C4-2B (cell line): Measurements from ENCODE around the gene NRXN3.

Experiments used
- CTCF ChIP-seq: fragments of 450-650 bp; conservative IDR thresholded peaks from 2 replicates; pipeline ENCODE4 v1.5.1; 2017; ENCODE audit warnings: mild to moderate bottlenecking
- ZFX ChIP-seq: fragments of 450-650 bp; IDR thresholded peaks from 2 replicates; pipeline ENCODE4 v1.6.1; 2017

DNA sequence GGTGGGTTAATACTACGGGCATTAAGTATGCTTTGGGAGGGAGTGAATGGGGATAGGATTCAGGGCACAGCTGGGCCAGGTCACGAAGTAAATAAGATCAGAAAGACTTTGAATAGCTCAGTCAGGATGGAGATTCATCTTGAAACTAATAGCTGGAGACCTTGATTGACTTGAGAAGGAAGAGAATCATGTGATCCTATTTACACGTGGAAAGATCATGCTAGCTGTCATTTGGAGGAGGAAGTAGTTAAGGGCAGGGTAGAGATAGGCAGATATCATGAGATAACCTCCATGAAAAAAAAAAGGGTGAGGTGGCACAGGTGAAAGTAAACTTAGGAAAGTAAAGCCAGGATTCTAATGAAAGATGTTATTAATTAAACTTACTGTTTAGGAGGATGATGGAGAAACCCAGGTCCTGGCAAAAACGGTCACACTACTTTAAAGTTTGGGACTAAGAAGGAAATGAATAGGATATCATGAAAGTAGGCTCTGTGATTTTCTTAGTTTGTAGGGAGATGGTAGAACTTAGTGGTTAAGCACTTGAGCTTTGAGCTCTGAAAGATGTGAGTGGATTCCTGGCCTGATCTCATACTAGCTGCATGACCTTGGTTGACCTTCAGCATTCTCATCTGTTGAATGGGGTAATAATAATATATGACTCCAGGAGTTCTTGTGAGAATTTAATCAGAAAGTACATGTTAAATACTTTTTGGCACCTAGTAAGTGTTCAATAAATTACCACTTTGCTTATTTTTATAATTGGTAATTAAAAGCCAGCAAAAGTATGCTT lies 439.0 kb downstream of the NRXN3 start:
- TF ChIP-seq CTCF: no peak
- TF ChIP-seq ZFX: no peak
